GM19043 (cell line): Measurements from ENCODE around the gene ABCD4.
"Not testable (repeated sequence)": the region's sequence is repeated elsewhere in the genome, so short reads cannot be mapped to it uniquely, and the experiment has no call there.

ENCODE experiments used
- ATAC-seq: cut with Tn5 transposase; IDR thresholded peaks from one replicate; pipeline ENCODE4 v1.9.1; 2021; ENCODE audit warnings: low read depth; ENCODE audit not compliant: unreplicated experiment

Gene ABCD4

GRCh38 chr14:74308695-74309094 is 6.0 kb upstream of the ABCD4 start:
- ATAC-seq: no peak

GRCh38 chr14:74302152-74302628 is 544 bp downstream of the ABCD4 start:
- ATAC-seq: no peak

GRCh38 chr14:74301594-74302151 is 1.1 kb downstream of the ABCD4 start:
- no peak for ATAC-seq

GRCh38 chr14:74299061-74299545 is 3.6 kb downstream of the ABCD4 start:
- no peak for ATAC-seq

- ATAC-seq: no peak
Measured at GRCh38 chr14:74297986-74298385, 4.7 kb downstream of the ABCD4 start.

GRCh38 chr14:74296037-74296467 is 6.7 kb downstream of the ABCD4 start:
- no peak for ATAC-seq

- ATAC-seq: no peak
Measured at GRCh38 chr14:74293606-74294005, 9.1 kb downstream of the ABCD4 start.

- ATAC-seq: no peak
Measured at GRCh38 chr14:74292061-74292460, 10.7 kb downstream of the ABCD4 start.

- no peak for ATAC-seq
Measured at GRCh38 chr14:74290415-74290814, 12.3 kb downstream of the ABCD4 start.

GRCh38 chr14:74289801-74290200 is 12.9 kb downstream of the ABCD4 start:
- no peak for ATAC-seq

- ATAC-seq: no peak
Measured at GRCh38 chr14:74286736-74287135, 16.0 kb downstream of the ABCD4 start.

GRCh38 chr14:74281069-74281468 is 21.7 kb downstream of the ABCD4 start:
- no peak for ATAC-seq

GRCh38 chr14:74278080-74278479 is 24.7 kb downstream of the ABCD4 start:
- no peak for ATAC-seq

GRCh38 chr14:74275241-74275841 is 27.4 kb downstream of the ABCD4 start:
- no peak for ATAC-seq

- ATAC-seq: no peak
Measured at GRCh38 chr14:74271365-74271764, 31.4 kb downstream of the ABCD4 start.

- ATAC-seq: not testable (repeated sequence)
Measured at GRCh38 chr14:74270382-74271177, 32.2 kb downstream of the ABCD4 start.

GRCh38 chr14:74267588-74267987 is 35.1 kb downstream of the ABCD4 start:
- no peak for ATAC-seq

- no peak for ATAC-seq
Measured at GRCh38 chr14:74265301-74265965, 37.3 kb downstream of the ABCD4 start.

GRCh38 chr14:74263921-74264320 is 38.8 kb downstream of the ABCD4 start:
- ATAC-seq: no peak

- no peak for ATAC-seq
Measured at GRCh38 chr14:74263181-74263580, 39.6 kb downstream of the ABCD4 start.

GRCh38 chr14:74262076-74262475 is 40.7 kb downstream of the ABCD4 start:
- no peak for ATAC-seq
